GM19467 (cell line): ENCODE measurements around the gene RERE.
"Not testable (repeated sequence)": the region's sequence is repeated elsewhere in the genome, so short reads cannot be mapped to it uniquely, and the experiment has no call there.

ENCODE experiments used
- ATAC-seq: cut with Tn5 transposase; IDR thresholded peaks from one replicate; pipeline ENCODE4 v1.9.1; 2021; ENCODE audit warnings: mild to moderate bottlenecking, moderate library complexity; ENCODE audit not compliant: unreplicated experiment

Gene RERE

GRCh38 chr1:8807004-8807403 lies 10.4 kb downstream of the RERE start:
- ATAC-seq, result no peak

- ATAC-seq, result no peak
These were observed 17.0 kb downstream of the RERE start for GRCh38 chr1:8800416-8800815.

DNA sequence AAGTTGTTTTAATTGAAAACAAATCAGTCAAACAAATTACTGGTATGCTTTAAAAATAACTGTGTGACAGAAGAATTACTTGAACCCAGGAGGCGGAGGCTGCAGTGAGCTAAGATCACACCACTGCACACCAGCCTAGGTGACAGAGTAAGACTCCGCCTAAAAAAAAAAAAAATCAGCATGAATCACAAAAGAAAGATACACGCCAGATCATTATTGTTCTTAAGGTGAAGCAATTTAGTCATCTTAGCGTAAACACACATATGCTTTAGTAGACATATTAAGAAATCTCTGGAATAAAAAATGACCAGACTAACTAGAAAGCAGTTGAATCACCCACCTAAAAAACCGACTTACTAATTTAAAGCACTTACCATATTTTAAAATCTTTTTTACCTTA lies 20.2 kb downstream of the RERE start:
- ATAC-seq, result no peak

DNA sequence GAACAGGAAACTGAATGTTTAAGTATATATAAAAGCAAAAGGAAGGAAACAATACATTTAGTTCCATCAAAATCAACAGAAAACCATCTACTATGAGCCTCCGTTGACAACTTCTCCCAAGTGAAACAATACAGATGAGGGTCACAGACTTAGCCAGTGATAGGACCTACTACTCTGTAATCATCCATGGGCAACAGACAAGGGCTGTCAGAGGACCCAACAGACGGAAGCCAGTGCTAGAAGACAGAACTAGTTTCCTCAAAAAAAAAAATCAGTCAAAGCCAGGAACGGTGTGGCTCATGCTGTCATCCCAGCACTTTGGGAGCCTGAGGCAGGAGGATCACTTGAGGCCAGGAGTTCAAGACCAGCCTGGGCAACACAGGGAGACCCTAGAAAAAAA lies 20.6 kb downstream of the RERE start:
- no peak for ATAC-seq

- ATAC-seq, result no peak
These were observed 22.8 kb downstream of the RERE start for GRCh38 chr1:8794605-8795004.

DNA sequence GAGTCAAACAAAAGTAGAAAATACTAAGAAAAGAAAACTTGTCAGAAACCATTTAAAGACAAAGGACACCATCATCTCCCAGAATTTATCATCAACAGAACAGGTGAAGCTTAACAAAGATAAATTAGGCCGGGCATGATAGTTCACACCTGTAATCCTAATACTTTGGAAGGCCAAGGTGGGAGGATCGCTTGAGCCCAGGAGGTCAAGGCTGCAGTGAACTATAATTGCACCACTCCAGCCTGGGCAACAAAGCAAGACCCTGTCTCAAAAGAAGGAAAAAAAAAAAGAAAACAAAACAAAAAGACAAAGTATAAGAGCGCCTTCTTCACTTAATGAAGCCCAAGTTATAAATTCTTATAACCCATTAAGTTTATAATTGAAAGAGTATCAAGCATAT lies 25.6 kb downstream of the RERE start:
- ATAC-seq, result no peak

DNA sequence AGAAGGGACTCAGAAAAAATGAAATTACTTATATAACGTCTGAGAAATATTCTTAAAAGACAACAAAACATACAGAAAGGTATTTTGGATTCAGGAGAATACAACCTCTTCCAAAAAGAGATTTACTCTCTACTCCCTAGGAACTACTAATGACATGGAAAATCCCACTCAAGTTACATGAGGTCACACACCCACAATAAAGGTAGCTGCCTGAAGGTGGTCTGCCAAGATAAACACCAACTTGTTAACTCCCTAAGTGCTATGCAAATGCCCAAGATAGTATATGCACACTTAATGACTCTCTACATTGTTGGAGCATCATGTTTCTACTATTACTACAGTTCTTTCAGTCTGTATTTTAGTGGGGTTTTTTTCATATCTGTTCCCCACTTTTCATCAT lies 26.5 kb downstream of the RERE start:
- ATAC-seq, result no peak

GRCh38 chr1:8790478-8790877 lies 27.0 kb downstream of the RERE start:
- ATAC-seq, result no peak

- ATAC-seq, result no peak
These were observed 27.9 kb downstream of the RERE start for GRCh38 chr1:8789314-8790214.

- ATAC-seq, result no peak
These were observed 30.2 kb downstream of the RERE start for GRCh38 chr1:8787218-8787617.

- ATAC-seq, result not testable (repeated sequence)
These were observed 31.2 kb downstream of the RERE start for GRCh38 chr1:8786204-8786603.

- no peak for ATAC-seq
These were observed 34.5 kb downstream of the RERE start for GRCh38 chr1:8782955-8783354.

DNA sequence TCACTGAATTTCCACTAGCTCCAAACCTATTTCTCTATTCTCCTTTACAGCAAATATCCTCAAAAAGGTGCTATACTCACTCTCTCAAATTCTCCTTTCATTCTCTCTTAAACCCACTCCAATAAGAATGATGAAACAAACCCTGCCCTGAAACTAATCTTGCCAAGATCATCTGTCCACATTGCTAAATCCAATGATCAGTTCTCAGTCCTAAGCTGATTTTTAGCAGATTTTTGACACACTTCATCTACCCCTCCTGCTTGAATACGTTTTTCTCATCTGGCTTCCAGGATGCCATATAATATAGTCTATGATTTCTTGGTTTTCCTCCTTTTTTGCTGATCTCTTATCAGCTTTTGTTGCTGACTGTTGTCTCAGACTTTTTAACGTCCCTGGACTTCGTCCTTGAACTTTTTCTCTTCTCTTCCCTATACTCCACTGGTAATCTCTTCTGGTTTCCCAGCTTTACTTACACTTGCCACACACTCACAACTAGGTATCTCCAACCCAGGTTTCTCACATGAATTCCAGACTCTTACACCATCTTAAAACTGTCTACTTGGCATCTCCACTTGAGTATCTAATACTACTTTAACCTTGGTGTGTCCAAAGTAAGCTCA lies 35.3 kb downstream of the RERE start:
- ATAC-seq, result no peak

DNA sequence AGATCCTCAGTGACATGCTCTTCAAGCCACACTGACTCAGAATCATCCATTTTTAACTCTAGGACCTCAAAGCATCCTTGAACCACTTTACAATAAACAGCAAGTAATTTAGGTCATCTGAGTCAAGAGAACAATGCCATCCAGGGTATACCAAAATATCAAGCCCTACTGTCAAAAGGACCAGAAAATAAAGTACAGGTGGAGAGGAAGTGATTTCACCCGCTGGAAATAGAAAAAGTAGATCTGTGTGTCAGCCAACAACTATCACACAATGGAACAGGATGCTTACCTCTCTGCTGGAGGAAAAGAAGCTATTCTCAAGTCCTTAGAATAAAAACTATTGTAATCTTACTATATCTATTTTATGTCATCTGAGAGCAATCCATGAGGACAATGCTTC lies 37.0 kb downstream of the RERE start:
- no peak for ATAC-seq

- ATAC-seq, result no peak
These were observed 39.6 kb downstream of the RERE start for GRCh38 chr1:8777867-8778266.

DNA sequence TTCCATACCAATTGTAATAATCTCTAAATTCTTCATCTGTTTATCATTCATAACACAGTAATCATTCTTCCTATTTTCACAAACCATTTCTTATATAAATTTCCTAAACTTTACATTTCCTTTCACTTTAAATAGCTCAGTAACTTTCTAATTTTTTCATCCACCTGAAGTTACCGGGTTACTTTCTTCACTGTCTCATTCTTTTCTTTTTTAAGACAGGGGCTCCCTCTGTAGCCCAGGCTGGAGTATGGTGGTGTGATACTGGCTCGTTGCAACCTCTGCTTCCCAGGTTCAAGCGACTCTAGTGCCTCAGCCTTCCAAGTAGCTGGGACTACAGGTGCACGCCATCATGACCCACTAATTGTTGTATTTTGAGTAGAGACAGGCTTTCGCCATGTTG lies 41.3 kb downstream of the RERE start:
- no peak for ATAC-seq

GRCh38 chr1:8767006-8767405 lies 50.4 kb downstream of the RERE start:
- ATAC-seq, result no peak

- no peak for ATAC-seq
These were observed 52.2 kb downstream of the RERE start for GRCh38 chr1:8765198-8765597.

DNA sequence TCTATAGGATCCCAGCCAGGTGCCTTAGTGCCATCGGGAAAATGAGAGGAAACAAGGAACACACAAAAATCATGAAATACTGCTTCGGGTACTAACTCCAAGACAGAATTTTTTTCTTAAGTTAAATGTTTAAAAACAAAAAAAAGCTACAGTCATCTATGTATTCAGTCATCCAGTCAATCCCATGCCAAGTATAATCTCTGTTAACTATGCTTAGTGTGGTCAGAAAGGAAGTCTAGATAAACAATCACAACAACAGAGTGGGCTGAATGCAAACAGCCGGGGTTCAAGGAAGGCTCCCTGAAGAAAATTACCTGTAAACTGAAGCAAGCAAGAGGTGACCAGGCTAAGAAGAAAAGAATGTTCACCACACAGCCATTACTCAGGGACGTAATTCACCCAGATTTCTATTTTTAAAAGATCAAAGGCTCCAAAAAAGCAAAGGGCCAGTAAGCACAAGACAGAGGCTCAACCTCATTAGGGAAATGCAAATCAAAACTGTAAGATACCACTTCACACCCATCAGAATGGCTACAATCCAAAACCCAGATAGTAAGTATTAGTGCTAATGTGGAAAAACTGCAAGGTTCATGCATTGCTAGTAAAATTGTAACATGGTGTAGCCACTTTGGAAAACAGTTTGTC lies 53.0 kb downstream of the RERE start:
- no peak for ATAC-seq

DNA sequence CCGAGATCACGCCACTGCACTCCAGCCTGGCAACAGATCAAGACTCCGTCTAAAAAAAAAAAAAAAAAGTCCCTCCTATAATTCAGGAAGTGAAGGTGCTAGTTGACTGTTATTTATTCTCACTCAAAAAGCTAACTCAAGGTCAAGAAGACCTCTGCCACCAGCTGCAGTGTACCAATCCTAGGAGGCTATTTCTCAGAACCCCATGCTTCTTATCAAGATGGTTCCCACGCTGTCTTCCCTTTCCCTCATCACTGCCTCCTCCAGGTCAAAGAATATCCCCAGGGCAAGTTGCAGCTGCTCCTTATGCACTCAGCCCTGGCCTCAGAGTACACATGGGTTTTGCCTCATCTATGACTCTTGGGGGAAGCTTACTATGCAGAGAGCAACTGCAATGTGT lies 53.6 kb downstream of the RERE start:
- ATAC-seq, result no peak

DNA sequence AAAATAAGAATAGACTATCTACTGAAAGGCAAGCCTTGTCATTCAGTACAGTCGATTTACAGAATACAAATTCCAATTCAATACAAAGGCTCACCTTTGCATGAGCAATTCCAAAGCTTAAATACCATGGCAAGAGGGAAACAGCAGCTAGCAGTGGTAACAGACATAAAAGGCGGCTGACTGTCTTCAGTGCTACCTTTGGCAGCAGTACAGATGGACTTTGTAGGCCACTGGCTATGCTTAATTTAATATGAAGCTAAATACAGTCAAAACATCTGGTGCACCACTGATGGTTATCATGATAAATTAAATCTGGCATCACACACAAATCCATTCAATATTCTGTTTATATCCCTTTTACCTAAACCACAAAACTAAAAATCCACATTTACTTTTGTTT lies 62.4 kb downstream of the RERE start:
- ATAC-seq, result no peak

DNA sequence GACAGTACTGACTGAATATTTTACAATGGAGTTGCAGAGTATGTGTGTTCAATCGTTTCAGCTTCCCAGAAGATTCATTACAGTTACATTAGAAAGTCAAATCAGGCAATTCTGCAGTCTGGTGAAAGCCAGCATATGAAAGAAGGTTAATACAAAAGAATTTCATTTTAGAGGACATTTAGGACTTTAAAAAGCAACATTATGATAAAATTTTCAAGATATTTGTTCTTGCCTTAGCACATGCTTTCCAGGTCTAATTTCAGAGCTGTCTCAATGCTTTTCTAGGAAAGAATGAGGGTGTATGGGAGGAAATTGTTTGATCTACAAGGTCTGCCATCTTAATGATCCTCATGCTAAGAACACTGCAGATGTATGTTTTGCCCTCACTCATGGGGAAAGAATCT lies 63.2 kb downstream of the RERE start:
- no peak for ATAC-seq
